ENCODE results near the gene ZNF606.

DNA sequence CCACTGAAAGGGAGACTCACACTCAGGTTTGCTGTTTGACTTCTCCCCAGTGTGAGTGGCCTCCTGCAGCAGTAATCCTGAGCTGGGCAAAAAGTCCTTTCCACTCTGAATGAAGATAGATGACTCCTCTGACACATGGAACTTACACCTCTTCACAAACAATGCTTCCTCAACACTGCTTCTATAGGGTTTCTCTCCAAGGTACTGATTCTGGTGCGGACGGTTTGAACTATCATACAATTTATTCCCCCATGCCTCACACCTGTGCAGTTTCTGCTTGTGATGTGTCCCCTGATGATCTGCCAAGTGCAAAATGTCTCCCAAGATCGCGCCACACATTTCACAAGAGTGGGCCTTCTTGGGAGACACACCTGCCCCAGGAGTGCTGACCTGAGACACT lies 75.0 kb downstream of the ZNF606 start:
- no peak for TF ChIP-seq MYC (IDR thresholded peaks at IDR 0.05; ENCODE audit: borderline replicate concordance, low read length)
- TF ChIP-seq CEBPB (IDR thresholded peaks at IDR 0.05): no peak
- no peak for TF ChIP-seq JUNB (IDR thresholded peaks at IDR 0.05)
- TF ChIP-seq, protein P1, sequence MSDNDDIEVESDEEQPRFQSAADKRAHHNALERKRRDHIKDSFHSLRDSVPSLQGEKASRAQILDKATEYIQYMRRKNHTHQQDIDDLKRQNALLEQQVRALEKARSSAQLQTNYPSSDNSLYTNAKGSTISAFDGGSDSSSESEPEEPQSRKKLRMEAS (IDR thresholded peaks at IDR 0.05): no peak
- TF ChIP-seq, protein P2, sequence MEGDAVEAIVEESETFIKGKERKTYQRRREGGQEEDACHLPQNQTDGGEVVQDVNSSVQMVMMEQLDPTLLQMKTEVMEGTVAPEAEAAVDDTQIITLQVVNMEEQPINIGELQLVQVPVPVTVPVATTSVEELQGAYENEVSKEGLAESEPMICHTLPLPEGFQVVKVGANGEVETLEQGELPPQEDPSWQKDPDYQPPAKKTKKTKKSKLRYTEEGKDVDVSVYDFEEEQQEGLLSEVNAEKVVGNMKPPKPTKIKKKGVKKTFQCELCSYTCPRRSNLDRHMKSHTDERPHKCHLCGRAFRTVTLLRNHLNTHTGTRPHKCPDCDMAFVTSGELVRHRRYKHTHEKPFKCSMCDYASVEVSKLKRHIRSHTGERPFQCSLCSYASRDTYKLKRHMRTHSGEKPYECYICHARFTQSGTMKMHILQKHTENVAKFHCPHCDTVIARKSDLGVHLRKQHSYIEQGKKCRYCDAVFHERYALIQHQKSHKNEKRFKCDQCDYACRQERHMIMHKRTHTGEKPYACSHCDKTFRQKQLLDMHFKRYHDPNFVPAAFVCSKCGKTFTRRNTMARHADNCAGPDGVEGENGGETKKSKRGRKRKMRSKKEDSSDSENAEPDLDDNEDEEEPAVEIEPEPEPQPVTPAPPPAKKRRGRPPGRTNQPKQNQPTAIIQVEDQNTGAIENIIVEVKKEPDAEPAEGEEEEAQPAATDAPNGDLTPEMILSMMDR (IDR thresholded peaks at IDR 0.05): no peak
- TF ChIP-seq POLR2A (IDR thresholded peaks at IDR 0.05; ENCODE audit: low read length): no peak
- no peak for TF ChIP-seq ZSCAN20 (CRISPR knock-in tag; IDR thresholded peaks at IDR 0.05)
- TF ChIP-seq HOXA7 (CRISPR knock-in tag; IDR thresholded peaks at IDR 0.05): no peak

Measured in A549 (cell line).